Esophagus squamous epithelium (tissue), 4 donors: ENCODE results near the gene ACOT12.

ENCODE experiments used
- CTCF ChIP-seq, 6 experiments: fragments of 450-650 bp in 4 of 6; fragments of 200-600 bp in 2 of 6; sonication (generic) in 2 of 6; IDR thresholded peaks; one replicate each; pipeline ENCODE4 v1.5.1; 2016 to 2019; ENCODE audit warnings: antibody characterized with exemption in 6 of 6, mild to moderate bottlenecking in 4 of 6, moderate library complexity in 4 of 6
- POLR2A ChIP-seq, 4 donors: fragments of 450-650 bp; IDR thresholded peaks; one replicate each; pipeline ENCODE4 v1.6.1; 2017; ENCODE audit warnings: antibody characterized with exemption in 4 of 4, mild to moderate bottlenecking in 4 of 4, moderate library complexity in 3 of 4

GRCh38 chr5:81398741-81399140 is 4.8 kb upstream of the ACOT12 start:
- TF ChIP-seq CTCF (IDR thresholded peaks at IDR 0.05) (no peak), POLR2A (IDR thresholded peaks at IDR 0.05) (no peak)
